SK-MEL-5 (cell line): ENCODE data around the gene PLK5. TPM values are rescaled to one million over a fixed set of nuclear protein-coding genes. Genes with fewer than 3 reads are reported as not detected.
"Not testable (repeated sequence)": the region's sequence is repeated elsewhere in the genome, so short reads cannot be mapped to it uniquely, and the experiment has no call there.

Experiments used
- DNase-seq: peaks from one replicate; pipeline ENCODE4 v3.0.0-alpha.2; 2016; ENCODE audit warnings: low read depth, low spot score
- in situ Hi-C: cut with HindIII; loops from 2 replicates; pipeline ENCODE4 v1.10.0; 2016; ENCODE audit warnings: low sequenced_read_pairs, high pct_unique_total_duplicates, low pct_unique_long_range_greater_than_20kb
- total RNA-seq: library from RNA; depleted of rRNA; stranded (reverse); fragments of >200 nt; shearing (Covaris generic); gene quantifications from 2 replicates; pipeline ENCODE4 v1.2.3, GENCODE V29; 2014

Gene PLK5
- total RNA-seq, 1 experiment from 2014 or later: not detected

DNA sequence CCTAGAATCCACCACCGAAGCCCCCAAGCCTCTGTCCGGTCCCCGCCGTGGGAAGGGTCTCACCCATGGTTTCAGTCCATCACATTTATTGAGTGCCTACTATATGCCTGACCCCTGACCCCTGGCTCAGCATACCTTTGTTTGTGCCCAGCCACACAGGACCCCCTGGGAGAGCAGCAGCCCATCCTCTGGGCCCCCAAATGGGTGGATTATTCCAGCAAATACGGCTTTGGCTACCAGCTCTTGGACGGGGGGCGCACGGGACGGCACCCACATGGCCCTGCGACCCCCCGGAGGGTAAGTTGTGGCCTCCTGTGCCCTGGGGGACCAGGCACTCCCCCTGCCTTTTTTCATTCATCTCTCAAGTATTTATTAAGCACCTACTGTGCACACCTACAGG is 7.7 kb downstream of the PLK5 start:
- in situ Hi-C loops: no loop called here
- no peak for DNase-seq

DNA sequence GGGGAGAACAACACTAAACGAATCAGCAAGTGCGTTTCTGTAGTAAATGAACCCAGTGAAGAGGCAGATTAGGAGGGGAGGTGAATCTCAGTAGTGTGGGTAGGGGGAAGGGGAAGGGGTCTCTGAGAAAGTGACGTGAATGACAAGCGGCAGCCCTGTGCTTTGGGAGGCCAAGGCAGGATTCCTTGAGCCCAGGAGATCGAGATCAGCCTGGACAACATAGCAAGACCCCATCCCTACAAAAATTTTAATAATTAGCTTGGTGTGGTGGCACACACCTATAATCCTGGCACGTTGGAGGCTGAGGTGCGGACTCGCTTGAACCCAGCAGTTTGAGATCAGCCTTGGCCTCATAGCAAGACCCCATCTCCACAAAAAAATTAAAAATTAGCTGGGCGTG is 8.1 kb downstream of the PLK5 start:
- in situ Hi-C loops: no loop called here
- DNase-seq: no peak

DNA sequence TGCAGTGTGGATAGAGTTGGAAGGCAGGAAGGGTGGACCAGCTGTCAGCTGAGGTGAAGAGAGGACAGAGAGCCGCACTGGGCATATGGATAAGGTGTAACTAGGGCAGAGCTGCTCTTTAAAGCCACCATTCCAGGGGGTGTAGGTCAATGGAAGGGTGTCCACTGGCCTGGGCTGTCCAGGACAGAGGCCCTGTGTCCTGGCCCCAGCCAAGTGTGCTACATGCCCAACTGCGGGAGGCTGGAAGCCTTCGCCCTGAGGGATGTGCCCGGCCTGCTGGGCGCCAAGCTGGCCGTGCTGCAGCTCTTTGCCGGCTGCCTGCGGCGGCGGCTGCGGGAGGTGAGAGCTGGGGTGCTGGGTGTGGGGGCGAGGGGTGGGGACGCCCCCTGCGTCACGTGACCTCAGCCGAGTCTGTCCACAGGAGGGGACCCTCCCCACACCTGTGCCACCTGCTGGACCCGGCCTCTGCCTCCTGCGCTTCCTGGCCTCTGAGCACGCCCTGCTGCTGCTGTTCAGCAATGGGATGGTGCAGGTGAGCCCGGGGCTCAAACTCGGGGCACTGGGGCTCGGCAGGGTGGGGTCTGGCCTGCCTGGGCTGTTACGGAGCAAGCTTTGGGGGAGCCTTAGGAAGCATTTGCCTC is 9.8 kb downstream of the PLK5 start:
- DNase-seq: no peak
- in situ Hi-C loops: no loop called here

DNA sequence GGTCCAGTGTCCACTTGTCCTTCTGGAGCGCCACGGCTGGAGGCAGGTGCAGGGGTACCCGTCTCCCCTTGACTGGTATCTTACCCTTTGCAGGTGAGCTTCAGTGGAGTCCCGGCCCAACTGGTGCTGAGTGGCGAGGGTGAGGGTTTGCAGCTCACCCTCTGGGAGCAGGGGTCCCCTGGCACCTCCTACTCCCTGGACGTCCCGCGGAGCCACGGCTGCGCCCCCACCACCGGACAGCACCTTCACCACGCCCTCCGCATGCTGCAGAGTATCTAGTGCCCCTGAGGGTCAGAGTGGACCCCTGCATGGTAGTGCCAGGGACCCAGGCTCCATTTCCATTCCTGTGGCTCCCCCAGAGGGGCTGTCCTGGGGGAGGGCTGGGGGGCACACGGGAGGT is 11.1 kb downstream of the PLK5 start:
- in situ Hi-C loops: no loop called here
- DNase-seq: no peak

DNA sequence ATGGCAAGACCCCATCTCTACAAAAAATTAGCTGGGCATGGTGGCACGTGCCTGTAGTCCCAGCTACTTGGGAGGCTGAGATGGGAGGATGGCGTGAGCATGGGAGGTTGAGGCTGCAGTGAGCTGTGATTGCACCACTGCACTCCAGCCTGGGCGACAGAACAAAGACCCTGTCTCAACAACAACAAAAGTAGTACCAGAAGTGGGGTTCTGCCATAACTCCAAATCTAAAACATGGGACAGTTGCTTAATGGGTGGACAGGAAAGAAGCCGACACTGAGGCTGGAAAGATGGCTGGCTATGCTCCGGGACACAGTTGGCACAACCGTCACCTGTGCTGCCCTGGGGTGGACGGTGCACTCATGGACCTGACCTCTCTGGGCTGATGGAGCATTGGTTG is 11.8 kb downstream of the PLK5 start:
- in situ Hi-C loops, DNase-seq: not testable (repeated sequence)

DNA sequence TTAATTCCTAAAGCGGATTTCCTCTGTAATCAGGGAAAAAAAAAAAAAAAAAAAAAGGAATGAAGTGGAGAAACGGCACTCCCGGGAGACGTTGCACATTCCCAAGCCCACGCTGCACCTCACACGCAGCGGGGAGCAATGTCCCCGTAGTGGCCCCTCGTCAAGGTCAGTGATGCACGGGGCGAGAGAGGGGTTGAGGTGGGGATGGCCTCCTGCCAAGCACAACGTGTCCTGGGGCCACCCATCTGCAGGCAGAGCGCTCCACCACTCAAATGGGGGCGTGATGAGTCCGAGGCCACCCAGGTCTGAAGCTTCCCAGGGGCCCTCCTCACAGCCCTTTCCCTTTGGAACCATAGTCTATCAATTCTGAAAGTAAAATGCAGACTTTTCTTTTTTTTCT is 15.1 kb downstream of the PLK5 start:
- no peak for DNase-seq
- in situ Hi-C loops: no loop called here

DNA sequence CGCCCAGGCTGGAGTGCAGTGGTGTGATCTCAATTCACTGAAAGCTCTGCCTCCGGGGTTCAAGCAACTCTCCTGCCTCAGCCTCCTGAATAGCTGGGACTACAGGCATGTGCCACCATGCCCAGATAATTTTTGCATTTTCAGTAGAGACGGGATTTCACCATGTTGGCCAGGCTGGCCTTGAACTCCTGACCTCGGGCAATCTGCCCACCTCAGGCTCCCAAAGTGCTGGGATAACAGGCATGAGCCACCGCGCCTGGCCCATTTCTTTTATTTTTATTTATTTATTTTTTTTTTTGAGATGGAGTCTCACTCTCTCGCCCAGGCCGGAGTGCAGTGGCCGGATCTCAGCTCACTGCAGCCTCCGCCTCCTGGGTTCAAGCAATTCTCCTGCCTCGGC is 15.9 kb downstream of the PLK5 start:
- DNase-seq, in situ Hi-C loops: not testable (repeated sequence)

DNA sequence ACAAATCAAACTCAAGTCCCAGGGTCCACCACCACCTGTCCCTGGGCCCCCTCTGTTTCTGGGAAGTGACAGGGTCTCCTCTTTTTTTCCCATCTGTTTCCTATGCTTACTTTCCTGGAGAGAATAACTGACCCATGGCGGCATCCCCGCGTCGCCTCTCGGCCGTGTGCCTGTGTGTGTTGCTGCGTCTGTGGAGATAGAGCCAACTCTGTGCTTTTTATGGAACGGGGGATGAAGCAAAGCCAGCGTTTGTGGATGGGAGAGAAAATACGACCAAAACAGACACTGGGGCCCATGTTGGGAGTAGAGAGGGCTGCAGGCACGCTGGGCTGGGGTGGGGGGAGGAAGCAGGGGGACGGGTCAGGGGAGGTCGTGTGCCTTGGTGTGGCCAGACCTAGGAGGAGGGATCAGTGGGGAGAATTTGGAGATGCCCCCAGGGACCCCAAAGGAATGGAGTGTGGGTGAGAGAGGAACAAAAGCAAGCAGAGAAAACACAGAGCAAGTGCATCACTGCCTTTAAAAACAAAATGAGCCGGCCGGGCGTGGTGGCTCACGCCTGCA is 16.6 kb downstream of the PLK5 start:
- DNase-seq: no peak
- in situ Hi-C loops: no loop called here

DNA sequence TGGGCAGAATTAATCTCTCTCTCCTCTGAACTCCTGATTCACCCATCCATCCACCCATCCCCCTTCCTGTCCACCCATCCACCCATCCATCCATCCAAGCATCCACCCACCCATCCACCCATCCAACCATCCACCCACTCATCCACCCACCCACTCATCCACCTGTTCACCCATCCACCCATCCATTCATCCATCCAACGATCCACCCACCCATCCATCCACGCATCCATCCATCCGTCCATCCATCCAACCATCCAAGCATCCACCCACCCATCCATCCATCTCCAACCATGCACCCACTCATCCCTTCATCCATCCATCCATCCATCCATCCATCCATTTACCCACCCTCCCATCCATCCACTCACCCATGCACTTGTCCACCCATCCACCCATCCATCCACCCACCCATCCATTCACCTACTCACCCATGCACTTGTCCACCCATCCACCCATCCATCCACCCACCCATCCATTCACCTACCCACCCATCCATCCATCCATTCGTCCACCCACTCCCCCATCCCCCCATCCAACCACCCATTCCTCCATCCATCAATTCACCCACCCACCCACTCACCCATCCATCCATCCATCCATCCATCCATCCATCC is 25.6 kb downstream of the PLK5 start:
- no peak for DNase-seq
- in situ Hi-C loops: no loop called here

DNA sequence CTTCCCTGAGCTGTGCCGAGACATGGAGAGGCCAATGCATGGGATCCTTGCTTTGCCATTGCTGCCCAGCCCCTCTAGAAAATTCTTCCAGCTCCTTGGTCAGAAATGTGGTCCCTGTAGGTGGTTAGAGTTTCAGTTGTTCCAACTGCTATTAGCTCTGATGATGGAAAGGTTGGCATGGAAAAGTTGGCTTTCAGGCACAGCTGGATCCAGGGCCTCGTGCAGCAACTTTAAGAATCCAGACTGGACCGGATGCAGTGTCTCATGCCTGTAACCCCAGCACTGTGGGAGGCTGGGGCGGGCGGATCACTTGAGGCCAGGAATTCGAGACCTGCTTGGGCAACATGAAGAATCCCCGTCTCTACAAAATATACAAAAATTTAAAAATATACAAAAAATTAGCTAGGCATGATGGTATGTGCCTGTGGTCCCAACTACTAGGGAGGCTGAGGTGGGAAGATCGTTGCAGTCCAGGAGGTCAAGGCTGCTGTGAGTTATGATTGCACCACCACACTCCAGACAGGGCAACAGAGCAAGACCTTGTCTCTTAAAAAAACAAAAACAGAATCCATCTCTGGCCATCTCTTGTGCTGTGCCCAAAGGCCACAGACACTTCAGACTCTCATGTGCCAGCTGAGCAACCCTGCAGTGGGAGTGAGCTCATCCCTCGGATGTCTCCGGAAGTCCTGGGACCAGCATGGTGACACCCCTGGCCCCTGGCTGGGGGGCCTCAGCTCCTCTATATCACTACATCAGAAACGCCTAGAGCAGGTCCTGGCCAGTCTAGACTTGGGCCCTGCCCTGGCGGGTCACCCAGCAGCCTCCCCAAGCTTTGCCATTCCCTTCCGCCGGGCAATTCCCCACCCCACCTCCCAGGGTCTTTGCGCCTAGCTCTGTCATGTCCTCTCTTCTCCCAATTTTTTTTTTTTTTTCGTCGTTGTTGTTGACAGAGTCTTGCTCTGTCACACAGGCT is 27.5 kb downstream of the PLK5 start:
- DNase-seq: no peak
- in situ Hi-C loops: no loop called here

DNA sequence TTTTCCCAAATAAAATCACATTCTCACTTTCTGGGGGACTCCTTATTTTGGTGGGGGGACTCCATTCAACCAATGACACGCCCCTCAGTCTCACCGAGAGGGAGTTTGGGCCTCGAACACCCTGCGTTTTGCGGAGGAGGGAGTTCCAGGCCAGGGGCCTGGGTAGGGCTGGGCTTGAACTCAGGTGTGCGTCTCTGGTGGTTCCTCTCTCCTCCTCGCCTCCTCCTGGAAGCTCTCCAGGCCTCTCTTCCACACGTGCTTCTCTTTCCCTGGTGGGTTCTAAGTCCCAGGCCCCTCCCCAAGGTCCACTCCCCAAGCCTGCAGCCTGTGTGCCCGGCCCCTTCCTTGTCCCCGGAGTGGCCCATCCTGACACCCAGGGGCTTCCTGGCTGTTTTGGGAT is 29.5 kb downstream of the PLK5 start:
- in situ Hi-C loops: no loop called here

DNA sequence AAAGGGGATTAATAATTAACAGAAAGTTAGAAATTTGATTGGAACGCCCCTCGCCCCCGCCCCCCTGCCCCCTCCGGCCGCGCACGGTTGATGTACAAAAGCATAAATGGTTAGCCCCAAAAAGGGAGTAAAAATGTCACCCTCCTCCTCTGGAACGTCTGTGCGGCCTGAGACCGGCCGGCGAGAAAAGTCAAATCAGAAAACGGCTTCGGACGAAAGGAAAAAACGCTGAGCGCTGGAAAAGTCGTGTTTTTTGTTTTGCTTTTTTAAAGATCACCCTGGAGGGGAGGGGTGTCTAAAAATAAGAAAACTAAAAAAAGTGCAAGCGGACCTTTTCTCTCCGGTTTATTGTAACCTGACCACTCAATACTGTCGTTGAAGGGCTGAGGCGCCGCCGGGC is 31.1 kb downstream of the PLK5 start:
- in situ Hi-C loops: no loop called here
- DNase-seq: no peak

More for the DNA sequence above, 29.5 kb downstream of the PLK5 start:
- no peak for DNase-seq

DNA sequence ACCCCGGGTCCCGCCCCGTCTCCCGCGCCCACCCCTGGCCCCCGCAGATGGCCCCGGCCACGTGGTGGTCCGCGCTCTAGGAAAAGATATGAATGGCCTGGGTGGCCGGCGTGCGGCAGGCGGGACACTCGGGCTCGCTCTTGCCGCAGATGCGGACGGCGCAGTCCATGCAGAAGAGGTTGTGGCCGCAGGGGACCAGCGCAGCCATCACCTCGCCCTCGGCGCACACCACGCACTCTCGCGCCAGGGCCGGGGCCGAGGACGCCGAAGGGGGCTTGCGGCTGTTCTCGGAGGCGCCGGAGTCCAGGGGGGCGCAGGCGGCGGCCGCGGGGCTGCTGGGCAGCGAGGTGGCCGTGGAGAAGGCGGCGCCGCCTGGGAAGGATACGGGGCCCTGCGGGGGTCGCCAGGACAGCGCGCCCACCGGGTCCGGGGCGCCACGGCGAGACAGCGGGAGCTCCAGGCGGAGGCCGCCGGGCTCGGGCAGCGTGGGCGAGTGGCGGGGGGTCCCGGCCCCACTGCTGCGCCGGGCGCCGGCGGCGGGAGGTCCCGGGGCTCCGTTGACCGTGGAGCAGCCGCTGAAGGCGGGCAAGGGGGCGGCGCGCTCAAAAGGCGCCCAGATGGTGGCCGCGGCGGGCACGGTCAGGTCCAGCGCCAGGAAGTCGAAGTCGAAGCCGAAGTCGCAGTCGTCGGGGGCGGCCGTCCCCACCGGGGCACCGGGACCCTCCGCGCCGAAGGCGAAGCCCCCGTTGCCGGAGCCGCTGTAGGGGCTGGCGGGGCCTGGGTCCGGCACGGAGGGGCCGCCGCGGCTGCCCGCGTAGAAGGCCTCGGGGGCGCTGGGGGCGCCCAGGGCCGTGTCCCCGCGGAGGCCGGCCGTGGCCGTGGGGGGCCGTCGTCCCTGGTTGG is 31.9 kb downstream of the PLK5 start:
- DNase-seq: no peak
- in situ Hi-C loops: no loop called here

DNA sequence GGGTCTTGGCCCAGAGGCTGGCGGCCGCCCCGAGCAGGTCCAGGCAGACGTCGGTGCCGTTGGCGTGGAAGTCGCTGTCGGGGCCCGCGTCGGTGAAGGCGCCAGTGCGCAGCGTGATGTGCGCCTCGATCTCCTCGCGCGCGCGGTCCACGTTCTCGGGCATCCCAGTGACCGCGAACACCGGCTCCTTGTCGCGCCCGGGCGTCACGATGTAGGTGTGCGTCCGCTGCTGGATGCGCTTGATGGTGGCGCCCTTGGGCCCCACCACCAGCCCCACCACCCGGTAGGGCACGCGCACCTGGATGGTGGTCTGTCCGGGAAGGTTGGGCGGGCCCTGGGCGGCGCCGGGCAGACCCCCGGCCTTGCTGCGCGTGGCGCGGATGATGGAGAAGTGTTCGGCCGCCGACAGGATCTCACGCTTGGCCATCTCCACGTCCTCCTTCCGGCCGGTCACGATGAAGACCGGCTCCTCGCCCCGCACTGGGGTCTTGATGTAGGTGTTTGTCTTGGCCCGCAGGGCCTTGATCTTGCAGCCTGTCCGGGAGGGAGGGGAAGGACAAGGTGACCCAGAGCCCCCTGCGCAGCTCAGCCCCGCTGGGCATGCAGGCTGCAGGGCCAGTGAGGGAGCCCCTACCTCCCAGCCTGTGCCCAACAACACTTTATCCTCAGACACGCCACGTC is 32.7 kb downstream of the PLK5 start:
- in situ Hi-C loops: no loop called here
- DNase-seq: no peak

DNA sequence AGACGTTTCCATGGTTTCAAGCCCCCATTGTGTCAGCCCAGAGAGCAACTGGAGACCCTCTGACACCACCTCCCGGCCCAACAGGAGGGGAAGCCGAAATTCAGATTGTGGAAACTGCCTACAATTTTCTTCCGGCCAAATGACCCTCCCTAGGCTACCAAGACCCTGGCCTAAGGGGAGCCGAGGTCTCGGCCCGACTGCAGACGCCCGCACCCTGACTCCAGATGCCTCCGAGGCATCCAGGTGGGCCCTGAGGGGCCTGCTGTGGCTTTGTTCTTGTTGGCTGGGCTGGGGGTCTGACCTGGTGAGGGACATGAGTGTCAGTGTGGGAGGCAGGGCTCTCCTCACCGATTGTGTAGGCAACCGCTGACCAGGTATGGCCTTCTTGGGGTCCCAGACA is 34.7 kb downstream of the PLK5 start:
- no peak for DNase-seq
- in situ Hi-C loops: no loop called here

DNA sequence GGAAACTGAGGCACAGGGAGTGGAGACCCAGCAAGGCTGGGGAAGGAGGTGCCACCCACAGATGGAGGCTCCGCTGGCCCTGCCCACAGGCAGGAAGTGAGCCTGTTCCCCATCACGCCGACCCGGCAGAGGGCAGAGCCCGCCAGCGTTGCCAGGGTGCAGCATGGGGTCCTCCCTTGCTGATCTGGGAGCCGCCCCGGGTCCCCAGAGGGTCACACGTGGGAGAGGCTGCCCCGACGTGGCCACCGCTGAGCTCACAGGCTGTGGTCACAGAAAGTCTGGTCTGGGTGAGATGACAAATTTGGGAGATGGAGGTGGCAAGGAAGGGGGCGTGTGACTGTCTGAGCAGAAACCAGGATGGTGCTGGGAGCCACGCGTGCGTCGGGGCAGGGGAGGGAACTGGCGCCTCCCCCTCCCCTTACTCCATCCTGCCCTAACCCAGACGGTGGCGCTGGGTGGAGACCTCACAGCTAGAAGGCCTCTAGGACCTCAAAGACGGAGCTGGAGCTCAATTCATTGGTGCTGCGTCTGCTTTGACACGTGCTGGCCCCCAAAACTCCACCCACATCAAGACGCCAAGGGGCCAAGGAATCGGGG is 36.5 kb downstream of the PLK5 start:
- no peak for DNase-seq
- in situ Hi-C loops: no loop called here
